ENCODE measurements around the gene MXD3. TPM values are rescaled to one million over a fixed set of nuclear protein-coding genes. Genes with fewer than 3 reads are reported as not detected.

MXD3 gene
- total RNA-seq, 1 donor from 2014 or later: 31.1 TPM

GRCh38 chr5:177309351-177310191 is 2.1 kb downstream of the MXD3 start:
- H3K36me3 Mint-ChIP-seq: peaks cover 20% of the 10 kb centered on the region
- Histone ChIP-seq H3K36me3 (no peaks in the 10 kb centered on the region), H2AFZ (replicated peaks) (no peak overlapping the region), H3K4me2 (peak overlapping the region; percentile 90), H3K27ac (no peak overlapping the region), H4K20me1 (ENCODE audit: low read depth) (peaks cover 36% of the 10 kb centered on the region), H3K4me3 (no peak overlapping the region), H3K9ac (no peak overlapping the region), H3K4me1 (peaks cover 12% of the 10 kb centered on the region), H3K79me2 (ENCODE audit: low read depth) (peaks cover 12% of the 10 kb centered on the region), H3F3A (ENCODE audit: low read depth) (peaks cover 36% of the 10 kb centered on the region), H3K27me3 (peaks cover 3% of the 10 kb centered on the region), H3K9me3 (ENCODE audit: low read depth) (no peaks in the 10 kb centered on the region)
- peak; percentile 88 for TF ChIP-seq CTCF (IDR thresholded peaks at IDR 0.05)
- TF ChIP-seq EZH2phosphoT487 (IDR thresholded peaks at IDR 0.05): no peak
- TF ChIP-seq EZH2 (IDR thresholded peaks at IDR 0.05): no peak
- no peak overlapping the region for H3K27ac Mint-ChIP-seq
- DNase-seq (ENCODE audit: low spot score): peak; percentile 81
- peaks cover 37% of the 10 kb centered on the region for H3K4me1 Mint-ChIP-seq
- H3K27me3 Mint-ChIP-seq (ENCODE audit: insufficient read depth, low read depth): peaks cover 6% of the 10 kb centered on the region
- H3K9me3 Mint-ChIP-seq: no peaks in the 10 kb centered on the region
- peak overlapping the region; percentile 92 for H3K4me3 Mint-ChIP-seq

GRCh38 chr5:177308740-177309139 is 3.0 kb downstream of the MXD3 start:
- H4K20me1 ChIP-seq (ENCODE audit: low read depth): peaks cover 40% of the 10 kb centered on the region
- Mint-ChIP-seq H3K9me3 (no peaks in the 10 kb centered on the region), H3K4me1 (peaks cover 38% of the 10 kb centered on the region), H3K4me3 (peak overlapping the region; percentile 92), H3K27me3 (ENCODE audit: insufficient read depth, low read depth) (peaks cover 6% of the 10 kb centered on the region), H3K27ac (no peak overlapping the region), H3K36me3 (peaks cover 20% of the 10 kb centered on the region)
- no peak overlapping the region for H2AFZ ChIP-seq (replicated peaks)
- no peak overlapping the region for H3K4me3 ChIP-seq
- peaks cover 36% of the 10 kb centered on the region for H3F3A ChIP-seq (ENCODE audit: low read depth)
- no peaks in the 10 kb centered on the region for H3K9me3 ChIP-seq (ENCODE audit: low read depth)
- no peak overlapping the region for H3K27ac ChIP-seq
- peaks cover 21% of the 10 kb centered on the region for H3K79me2 ChIP-seq (ENCODE audit: low read depth)
- H3K4me1 ChIP-seq: peaks cover 12% of the 10 kb centered on the region
- H3K36me3 ChIP-seq: no peaks in the 10 kb centered on the region
- no peak overlapping the region for H3K4me2 ChIP-seq
- TF ChIP-seq EZH2 (IDR thresholded peaks at IDR 0.05) (no peak), EZH2phosphoT487 (IDR thresholded peaks at IDR 0.05) (no peak), CTCF (IDR thresholded peaks at IDR 0.05) (no peak)
- H3K27me3 ChIP-seq: peaks cover 3% of the 10 kb centered on the region
- DNase-seq (ENCODE audit: low spot score): no peak
- H3K9ac ChIP-seq: no peak overlapping the region

GRCh38 chr5:177307544-177308363 is 3.9 kb downstream of the MXD3 start:
- no peak overlapping the region for H2AFZ ChIP-seq (replicated peaks)
- peaks cover 26% of the 10 kb centered on the region for H3F3A ChIP-seq (ENCODE audit: low read depth)
- no peak overlapping the region for H3K27ac ChIP-seq
- H3K9me3 Mint-ChIP-seq: no peaks in the 10 kb centered on the region
- no peak overlapping the region for H3K4me2 ChIP-seq
- no peak for TF ChIP-seq CTCF (IDR thresholded peaks at IDR 0.05)
- H3K4me1 ChIP-seq: peaks cover 12% of the 10 kb centered on the region
- H3K36me3 ChIP-seq: no peaks in the 10 kb centered on the region
- peaks cover 31% of the 10 kb centered on the region for H3K4me1 Mint-ChIP-seq
- H3K4me3 ChIP-seq: no peak overlapping the region
- H4K20me1 ChIP-seq (ENCODE audit: low read depth): peaks cover 42% of the 10 kb centered on the region
- H3K9me3 ChIP-seq (ENCODE audit: low read depth): no peaks in the 10 kb centered on the region
- peaks cover 22% of the 10 kb centered on the region for H3K79me2 ChIP-seq (ENCODE audit: low read depth)
- peaks cover 20% of the 10 kb centered on the region for H3K36me3 Mint-ChIP-seq
- DNase-seq (ENCODE audit: low spot score): no peak
- H3K9ac ChIP-seq: no peak overlapping the region
- peaks cover 7% of the 10 kb centered on the region for H3K27me3 ChIP-seq
- no peak overlapping the region for H3K27ac Mint-ChIP-seq
- H3K4me3 Mint-ChIP-seq: no peak overlapping the region
- H3K27me3 Mint-ChIP-seq (ENCODE audit: insufficient read depth, low read depth): peaks cover 1% of the 10 kb centered on the region

Data from neural progenitor cell (in vitro differentiated cells).